Stimulated activated CD4-positive, alpha-beta T cell treated with anti-CD3 and anti-CD28 coated beads, TNF-alpha, amount 100 ng/mL, for 1 hour (primary cell): Measurements from ENCODE around the gene OR9K2.
"Not testable (repeated sequence)": the region's sequence is repeated elsewhere in the genome, so short reads cannot be mapped to it uniquely, and the experiment has no call there.

Experiments
- DNase-seq, 3 donors: peaks; one replicate each; pipeline ENCODE4 v3.0.0-alpha.2; 2020; ENCODE audit warnings: low read depth in 3 of 3, low spot score in 1 of 3

The OR9K2 gene

GRCh38 chr12:55126106-55126505 is at the start of gene OR9K2:
Gene OR9K2, plus strand, starts transcription at chr12:55126406. Its CDS starts 3,429 bp downstream, at chr12:55129835.
- DNase-seq = no peak

- DNase-seq = no peak
These were observed 33.6 kb upstream of the OR9K2 start for GRCh38 chr12:55092579-55092978.

GRCh38 chr12:55112378-55112875 is 13.8 kb upstream of the OR9K2 start:
- no peak for DNase-seq

- no peak for DNase-seq
These were observed 10.1 kb upstream of the OR9K2 start for GRCh38 chr12:55116152-55116551.

GRCh38 chr12:55132816-55133215 is 6.6 kb downstream of the OR9K2 start:
- DNase-seq = no peak

- no peak for DNase-seq
These were observed 16.7 kb downstream of the OR9K2 start for GRCh38 chr12:55142669-55143565.

GRCh38 chr12:55143566-55143870 is 17.3 kb downstream of the OR9K2 start:
- no peak for DNase-seq

GRCh38 chr12:55167010-55167640 is 40.9 kb downstream of the OR9K2 start:
- DNase-seq = not testable (repeated sequence)

- DNase-seq = no peak
These were observed 45.2 kb downstream of the OR9K2 start for GRCh38 chr12:55171445-55171844.

GRCh38 chr12:55171846-55172245 is 45.6 kb downstream of the OR9K2 start:
- DNase-seq = not testable (repeated sequence)

GRCh38 chr12:55172686-55173085 is 46.5 kb downstream of the OR9K2 start:
- no peak for DNase-seq

GRCh38 chr12:55173456-55173855 is 47.2 kb downstream of the OR9K2 start:
- no peak for DNase-seq
